LNCAP (cell line): ENCODE data around the gene ARL9.

Experiments used
- CTCF ChIP-seq: fragments of 450-650 bp; IDR thresholded peaks from 2 replicates; pipeline ENCODE4 v1.5.1; 2017; ENCODE audit warnings: mild to moderate bottlenecking

ARL9 gene

GRCh38 chr4:56511098-56511497, 5.5 kb downstream of the ARL9 start:
- TF ChIP-seq CTCF: no peak

GRCh38 chr4:56512166-56512565, 6.6 kb downstream of the ARL9 start:
- TF ChIP-seq CTCF: no peak

- TF ChIP-seq CTCF: no peak
Measured at GRCh38 chr4:56513517-56513916, 7.9 kb downstream of the ARL9 start.

GRCh38 chr4:56530269-56531148, 24.9 kb downstream of the ARL9 start:
- no peak for TF ChIP-seq CTCF

GRCh38 chr4:56531149-56531770, 25.7 kb downstream of the ARL9 start:
- no peak for TF ChIP-seq CTCF

- no peak for TF ChIP-seq CTCF
Measured at GRCh38 chr4:56531823-56532222, 26.2 kb downstream of the ARL9 start.

- TF ChIP-seq CTCF: no peak
Measured at GRCh38 chr4:56532239-56532638, 26.6 kb downstream of the ARL9 start.
